ENCODE data around the gene PRCC.

The PRCC gene

GRCh38 chr1:156767101-156767878 lies at the start of gene PRCC:
PRCC (plus strand) TSS chr1:156767535; CDS start chr1:156767772, 237 bp downstream.
- TF ChIP-seq, protein P1, sequence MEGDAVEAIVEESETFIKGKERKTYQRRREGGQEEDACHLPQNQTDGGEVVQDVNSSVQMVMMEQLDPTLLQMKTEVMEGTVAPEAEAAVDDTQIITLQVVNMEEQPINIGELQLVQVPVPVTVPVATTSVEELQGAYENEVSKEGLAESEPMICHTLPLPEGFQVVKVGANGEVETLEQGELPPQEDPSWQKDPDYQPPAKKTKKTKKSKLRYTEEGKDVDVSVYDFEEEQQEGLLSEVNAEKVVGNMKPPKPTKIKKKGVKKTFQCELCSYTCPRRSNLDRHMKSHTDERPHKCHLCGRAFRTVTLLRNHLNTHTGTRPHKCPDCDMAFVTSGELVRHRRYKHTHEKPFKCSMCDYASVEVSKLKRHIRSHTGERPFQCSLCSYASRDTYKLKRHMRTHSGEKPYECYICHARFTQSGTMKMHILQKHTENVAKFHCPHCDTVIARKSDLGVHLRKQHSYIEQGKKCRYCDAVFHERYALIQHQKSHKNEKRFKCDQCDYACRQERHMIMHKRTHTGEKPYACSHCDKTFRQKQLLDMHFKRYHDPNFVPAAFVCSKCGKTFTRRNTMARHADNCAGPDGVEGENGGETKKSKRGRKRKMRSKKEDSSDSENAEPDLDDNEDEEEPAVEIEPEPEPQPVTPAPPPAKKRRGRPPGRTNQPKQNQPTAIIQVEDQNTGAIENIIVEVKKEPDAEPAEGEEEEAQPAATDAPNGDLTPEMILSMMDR (IDR thresholded peaks at IDR 0.05), result no peak

GRCh38 chr1:156721131-156721530 lies 46.2 kb upstream of the PRCC start:
- TF ChIP-seq, protein P1 (IDR thresholded peaks at IDR 0.05), result no peak

DNA sequence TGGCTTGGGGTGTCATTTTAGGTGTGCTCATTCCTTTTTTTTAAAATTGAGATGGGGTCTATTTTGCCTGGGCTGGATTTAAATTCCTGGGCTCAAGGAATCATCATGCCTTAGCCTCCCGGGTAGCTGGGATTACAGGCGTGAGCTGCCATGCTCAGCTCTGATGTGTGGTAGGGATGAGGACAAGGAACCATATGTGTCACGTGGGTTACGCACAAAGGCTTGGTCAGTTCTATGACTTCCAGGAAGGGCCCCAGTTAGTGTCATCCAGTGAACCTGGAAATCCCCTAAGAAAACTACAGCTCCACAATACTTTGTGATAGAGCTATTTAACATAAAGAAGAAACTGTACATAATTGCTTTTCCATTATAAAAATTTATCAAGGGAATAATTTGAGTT lies 45.8 kb upstream of the PRCC start:
- TF ChIP-seq, protein P1 (IDR thresholded peaks at IDR 0.05), result no peak

DNA sequence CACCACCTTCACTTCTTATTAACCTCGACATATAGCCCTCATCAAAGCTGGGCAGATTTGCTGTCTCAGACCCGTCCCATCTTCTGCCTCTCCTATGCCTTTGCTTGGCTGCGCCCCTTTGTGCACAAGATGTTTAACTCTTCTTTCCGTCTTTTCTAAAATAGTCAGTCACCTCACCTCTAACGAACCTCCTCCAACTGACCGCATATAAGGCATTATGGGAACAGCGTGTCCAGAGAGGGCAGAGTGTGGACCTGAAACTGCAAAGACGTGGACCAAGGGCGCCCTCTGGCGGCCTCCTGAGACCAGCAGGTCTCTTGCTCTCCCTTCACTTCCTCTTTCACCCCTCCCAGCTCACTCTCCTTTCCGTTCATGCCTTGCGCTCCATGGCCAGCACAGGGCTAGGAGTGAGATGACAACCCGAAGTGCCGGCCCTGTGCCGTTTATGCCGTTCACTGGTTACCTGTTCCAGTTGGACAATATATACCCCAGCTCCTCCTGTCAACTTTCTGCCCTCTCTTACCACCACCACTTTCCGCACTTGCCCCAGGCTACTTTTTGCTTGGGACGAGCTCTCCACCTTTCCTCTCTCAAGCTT lies 41.6 kb upstream of the PRCC start:
- TF ChIP-seq, protein P1 (IDR thresholded peaks at IDR 0.05), result peak; percentile 98

DNA sequence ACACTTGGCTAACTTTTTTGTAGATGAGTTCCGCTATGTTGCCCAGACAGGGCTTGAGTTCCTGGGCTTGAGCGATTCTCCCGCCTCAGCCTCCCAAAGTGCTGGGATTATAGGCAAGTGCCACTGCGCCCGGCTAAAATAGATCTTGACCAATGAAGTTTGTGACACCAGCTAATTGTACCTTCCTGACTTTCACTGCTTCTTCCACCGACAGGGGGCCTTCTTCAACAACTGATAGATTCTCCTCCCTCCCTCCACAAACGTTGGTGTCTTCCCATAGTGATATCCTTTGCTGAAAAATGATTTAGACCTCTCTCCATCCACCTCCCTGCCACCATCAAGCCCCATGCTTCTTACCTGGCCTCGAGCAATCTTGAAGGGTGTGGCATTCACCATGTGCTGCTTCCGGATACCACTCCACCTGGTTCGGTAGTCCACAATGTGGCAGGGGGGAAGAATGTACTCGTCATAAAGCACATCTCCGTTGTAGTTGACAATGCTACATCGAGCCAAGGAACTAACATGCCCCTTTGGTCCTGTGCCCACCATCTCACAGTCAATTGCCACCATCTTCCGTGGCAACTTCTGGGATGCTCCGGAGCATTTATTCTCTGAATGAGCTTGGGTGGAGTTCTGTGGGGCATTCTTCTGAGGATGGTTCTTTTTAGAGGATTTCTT lies 40.6 kb upstream of the PRCC start:
- TF ChIP-seq, protein P1 (IDR thresholded peaks at IDR 0.05), result peak; percentile 67

DNA sequence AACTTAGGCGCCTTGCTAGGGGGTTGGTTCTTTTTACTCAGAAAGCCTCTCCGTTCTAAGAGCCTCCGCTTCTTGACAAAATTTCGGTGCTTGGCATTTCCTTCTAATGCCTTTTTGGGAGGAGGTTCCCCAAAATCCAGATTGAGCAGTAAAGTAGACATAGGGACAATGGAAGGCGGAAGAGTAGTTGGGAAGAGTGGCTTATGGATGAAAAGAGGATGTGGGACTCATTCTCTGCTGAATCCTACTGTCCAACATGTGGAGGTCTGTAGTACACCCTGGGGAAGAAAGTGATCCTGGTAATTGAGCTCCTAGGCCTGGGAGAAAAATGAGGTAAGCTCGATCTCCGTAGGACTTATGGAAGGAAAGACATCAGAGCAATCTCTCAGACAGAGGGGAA lies 39.8 kb upstream of the PRCC start:
- TF ChIP-seq, protein P1 (IDR thresholded peaks at IDR 0.05), result no peak

DNA sequence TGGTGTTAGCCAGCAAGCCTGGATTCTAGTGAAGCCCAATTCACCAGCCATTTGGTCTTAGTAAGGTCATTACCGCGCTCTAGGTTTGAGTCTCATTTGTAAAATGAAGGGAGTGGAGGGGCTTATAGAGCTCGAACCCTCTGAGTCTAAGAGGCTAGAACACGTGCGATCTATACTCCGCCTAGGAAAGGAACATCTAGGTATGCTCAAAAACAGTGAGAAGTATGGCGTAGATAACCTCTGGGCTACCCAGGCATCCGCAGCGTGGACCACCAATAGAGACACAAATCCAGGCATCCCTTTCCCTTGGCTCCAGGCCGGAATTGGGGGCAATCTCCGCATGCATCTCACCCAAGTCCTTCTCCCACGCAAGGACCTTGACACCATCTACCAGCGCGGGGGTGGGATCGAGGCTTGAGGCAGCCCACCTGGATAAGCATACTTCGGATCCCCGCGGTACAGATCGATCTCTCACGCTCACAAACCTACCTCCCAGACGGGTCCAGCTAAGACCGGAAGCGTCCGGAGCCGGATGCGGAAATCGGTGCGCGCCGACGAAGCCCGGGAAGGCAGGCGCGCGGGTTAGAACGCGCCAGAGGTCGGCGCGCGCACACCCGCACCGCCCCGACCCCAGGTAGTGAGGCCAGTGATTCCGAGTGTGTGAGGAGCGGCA lies 39.3 kb upstream of the PRCC start, which contains the start of gene METTL25B:
Gene METTL25B, plus strand, starts transcription at position 544 of the 673 bp plus-strand sequence. CDS start 636 bp downstream, outside the sequence.
- TF ChIP-seq, protein P1 (IDR thresholded peaks at IDR 0.05), result no peak
